ENCODE measurements around the gene ZNRF1. TPM values are rescaled to one million over a fixed set of nuclear protein-coding genes. Genes with fewer than 3 reads are reported as not detected.
A peak's percentile ranks its signal among the peaks of the same experiment; 100 is the strongest.

The ZNRF1 gene
- total RNA-seq, 4 donors from 2014 or later = 18.2 to 28.3 (median 23.6) TPM

DNA sequence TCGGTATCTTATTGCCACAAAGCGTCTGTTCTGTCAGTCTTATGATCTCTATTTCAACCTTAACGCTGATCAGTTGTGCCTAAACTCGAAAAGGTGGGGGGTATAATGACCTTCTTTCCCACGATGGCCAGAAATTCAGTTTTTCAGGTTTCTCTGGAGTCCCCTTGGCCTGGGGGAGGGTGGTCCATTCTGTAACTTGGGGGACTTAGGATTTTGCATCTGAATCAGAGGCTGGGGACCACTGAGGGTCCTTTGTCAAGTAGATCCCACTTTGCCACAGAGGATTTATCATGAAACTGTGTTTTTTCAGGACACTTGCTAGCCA is 7.6 kb upstream of the ZNRF1 start:
- no peaks in the 10 kb centered on the region for H3K36me3 ChIP-seq
- H3K27me3 ChIP-seq = no peaks in the 10 kb centered on the region
- DNase-seq (ENCODE audit: extremely low spot score) = no peak
- no peaks in the 10 kb centered on the region for H3K4me1 ChIP-seq
- intact Hi-C loops (cut with DNase I) = no loop called here
- TF ChIP-seq EP300 (IDR thresholded peaks at IDR 0.05) = no peak
- TF ChIP-seq, protein P1, sequence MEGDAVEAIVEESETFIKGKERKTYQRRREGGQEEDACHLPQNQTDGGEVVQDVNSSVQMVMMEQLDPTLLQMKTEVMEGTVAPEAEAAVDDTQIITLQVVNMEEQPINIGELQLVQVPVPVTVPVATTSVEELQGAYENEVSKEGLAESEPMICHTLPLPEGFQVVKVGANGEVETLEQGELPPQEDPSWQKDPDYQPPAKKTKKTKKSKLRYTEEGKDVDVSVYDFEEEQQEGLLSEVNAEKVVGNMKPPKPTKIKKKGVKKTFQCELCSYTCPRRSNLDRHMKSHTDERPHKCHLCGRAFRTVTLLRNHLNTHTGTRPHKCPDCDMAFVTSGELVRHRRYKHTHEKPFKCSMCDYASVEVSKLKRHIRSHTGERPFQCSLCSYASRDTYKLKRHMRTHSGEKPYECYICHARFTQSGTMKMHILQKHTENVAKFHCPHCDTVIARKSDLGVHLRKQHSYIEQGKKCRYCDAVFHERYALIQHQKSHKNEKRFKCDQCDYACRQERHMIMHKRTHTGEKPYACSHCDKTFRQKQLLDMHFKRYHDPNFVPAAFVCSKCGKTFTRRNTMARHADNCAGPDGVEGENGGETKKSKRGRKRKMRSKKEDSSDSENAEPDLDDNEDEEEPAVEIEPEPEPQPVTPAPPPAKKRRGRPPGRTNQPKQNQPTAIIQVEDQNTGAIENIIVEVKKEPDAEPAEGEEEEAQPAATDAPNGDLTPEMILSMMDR (IDR thresholded peaks at IDR 0.05) = no peak
- TF ChIP-seq POLR2A (IDR thresholded peaks at IDR 0.05; ENCODE audit: low read depth) = no peak
- TF ChIP-seq POLR2AphosphoS5 (IDR thresholded peaks at IDR 0.05) = no peak
- no peaks in the 10 kb centered on the region for H3K9me3 ChIP-seq
- no peak overlapping the region for H3K27ac ChIP-seq (replicated peaks in 1 of 4)
- 75% methylated on average over 5 of the region's 5 CpGs for WGBS
- no peak overlapping the region for H3K4me3 ChIP-seq

DNA sequence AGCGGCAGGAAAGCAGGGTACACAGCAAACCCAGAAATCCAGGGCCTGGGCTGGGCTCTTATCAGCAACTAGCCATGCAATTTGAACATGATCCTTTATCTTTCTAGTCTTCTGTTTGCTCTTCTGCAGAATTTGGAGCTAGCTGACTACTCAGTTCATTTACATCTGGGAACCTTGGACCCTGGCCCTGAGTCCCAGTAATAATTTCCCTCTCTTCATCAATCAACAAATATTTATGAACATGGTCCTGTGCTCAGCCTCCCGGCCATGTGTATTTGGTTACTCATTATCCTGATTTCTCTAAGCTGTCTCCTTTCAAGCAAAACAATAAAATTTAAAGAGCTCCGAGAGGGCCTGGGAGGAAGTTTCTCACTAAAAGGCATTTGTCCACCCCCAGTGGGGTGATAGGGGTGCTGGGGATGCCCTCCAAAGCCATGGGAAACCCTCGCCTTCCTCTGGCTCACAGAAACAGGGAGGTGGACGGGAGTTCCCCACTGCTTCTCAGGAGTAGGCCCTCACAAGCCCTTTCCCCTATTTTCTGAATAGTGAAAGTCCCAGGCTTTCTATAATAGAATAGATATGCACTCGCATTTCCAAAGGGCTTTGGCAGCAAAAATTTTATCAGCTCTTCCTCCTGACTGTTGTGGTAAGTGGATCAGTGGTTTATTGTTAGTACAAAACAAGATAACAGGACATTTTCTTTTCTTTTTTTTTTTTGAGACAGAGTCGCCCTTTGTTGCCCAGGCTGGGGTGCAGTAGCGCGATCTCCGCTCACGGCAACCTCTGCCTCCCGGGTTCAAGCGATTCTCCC is 7.0 kb upstream of the ZNRF1 start:
- no peak for DNase-seq (ENCODE audit: extremely low spot score)
- peak overlapping the region in 2 of 4 donors; percentile 35 to 41 for H3K27ac ChIP-seq (replicated peaks in 1 of 4)
- WGBS = 69% methylated on average over 13 of the region's 13 CpGs
- no peaks in the 10 kb centered on the region for H3K4me1 ChIP-seq
- no peaks in the 10 kb centered on the region for H3K27me3 ChIP-seq
- H3K9me3 ChIP-seq = no peaks in the 10 kb centered on the region
- intact Hi-C loops (cut with DNase I) = no loop called here
- no peaks in the 10 kb centered on the region for H3K36me3 ChIP-seq
- TF ChIP-seq POLR2A (IDR thresholded peaks at IDR 0.05; ENCODE audit: low read depth) (no peak), EP300 (IDR thresholded peaks at IDR 0.05) (no peak), POLR2AphosphoS5 (IDR thresholded peaks at IDR 0.05) (no peak)
- TF ChIP-seq, protein P1 (IDR thresholded peaks at IDR 0.05) = no peak
- no peak overlapping the region for H3K4me3 ChIP-seq

DNA sequence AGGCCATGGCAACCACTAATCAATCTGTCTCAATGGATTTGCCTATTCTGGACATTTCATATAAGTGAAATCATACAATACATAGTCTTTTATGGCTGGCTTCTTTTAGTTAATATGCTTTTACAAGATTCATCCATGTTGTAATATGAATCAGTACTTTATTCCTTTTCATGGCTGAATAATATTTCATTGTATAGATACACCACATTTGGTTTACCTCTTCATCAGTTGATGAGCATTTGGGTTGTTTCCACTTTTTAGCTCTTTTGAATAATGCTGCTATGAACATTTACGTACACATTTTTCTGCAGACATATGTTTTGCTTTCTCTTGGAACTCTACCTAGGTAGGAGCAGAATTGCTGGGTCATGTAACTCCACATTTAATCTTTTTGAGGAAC is 2.8 kb upstream of the ZNRF1 start:
- DNase-seq (ENCODE audit: extremely low spot score) = no peak
- no peak overlapping the region for H3K4me3 ChIP-seq
- no peaks in the 10 kb centered on the region for H3K36me3 ChIP-seq
- peaks cover 11 to 24% (median 21%) of the 10 kb centered on the region in 4 donors for H3K4me1 ChIP-seq
- H3K9me3 ChIP-seq = no peaks in the 10 kb centered on the region
- H3K27me3 ChIP-seq = no peaks in the 10 kb centered on the region
- intact Hi-C loops (cut with DNase I) = no loop called here
- WGBS = 100% methylated on average over 1 of the region's 1 CpG
- TF ChIP-seq POLR2AphosphoS5 (IDR thresholded peaks at IDR 0.05) (no peak), EP300 (IDR thresholded peaks at IDR 0.05) (no peak), POLR2A (IDR thresholded peaks at IDR 0.05; ENCODE audit: low read depth) (no peak)
- TF ChIP-seq, protein P1 (IDR thresholded peaks at IDR 0.05) = no peak
- no peak overlapping the region for H3K27ac ChIP-seq (replicated peaks in 1 of 4)

DNA sequence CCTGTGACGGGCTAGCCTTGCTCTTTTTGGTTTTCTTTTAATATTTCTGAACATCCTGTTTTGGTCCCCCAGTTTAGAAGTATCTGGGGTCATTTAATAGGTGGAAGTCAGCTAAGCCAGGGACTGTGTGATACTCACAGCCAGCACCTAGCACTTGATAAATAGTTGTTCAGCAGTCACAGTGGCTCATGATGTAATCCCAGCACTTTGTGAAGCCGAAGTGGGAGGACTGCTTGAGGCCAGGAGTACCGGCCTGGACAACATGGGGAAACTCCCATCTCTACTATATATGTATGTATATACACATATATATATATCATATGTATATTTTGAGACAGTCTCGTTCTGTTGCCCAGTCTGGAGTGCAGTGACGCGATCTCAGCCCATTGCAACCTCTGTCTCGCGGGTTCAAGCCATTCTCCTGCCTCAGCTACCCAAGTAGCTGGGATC is 1.8 kb upstream of the ZNRF1 start:
- H3K9me3 ChIP-seq = no peaks in the 10 kb centered on the region
- no peak for DNase-seq (ENCODE audit: extremely low spot score)
- no peaks in the 10 kb centered on the region for H3K27me3 ChIP-seq
- no peak for TF ChIP-seq POLR2A (IDR thresholded peaks at IDR 0.05; ENCODE audit: low read depth)
- TF ChIP-seq, protein P1 (IDR thresholded peaks at IDR 0.05) = no peak
- no peak for TF ChIP-seq POLR2AphosphoS5 (IDR thresholded peaks at IDR 0.05)
- H3K36me3 ChIP-seq = no peaks in the 10 kb centered on the region
- peaks cover 20 to 34% (median 32%) of the 10 kb centered on the region in 4 donors for H3K4me1 ChIP-seq
- intact Hi-C loops (cut with DNase I) = no loop called here
- no peak overlapping the region for H3K27ac ChIP-seq (replicated peaks in 1 of 4)
- H3K4me3 ChIP-seq = no peak overlapping the region
- WGBS = 85% methylated on average over 8 of the region's 8 CpGs
